Stimulated activated CD4-positive, alpha-beta T cell treated with anti-CD3 and anti-CD28 coated beads, Interleukin-15, amount 100 ng/mL, for 1 hour (primary cell): ENCODE data around the gene HNRNPR.
"Not testable (repeated sequence)": the region's sequence is repeated elsewhere in the genome, so short reads cannot be mapped to it uniquely, and the experiment has no call there.

Experiments used
- DNase-seq, 2 donors: peaks; one replicate each; pipeline ENCODE4 v3.0.0-alpha.2; 2020; ENCODE audit warnings: low read depth in 1 of 2, low spot score in 1 of 2

Gene HNRNPR

DNA sequence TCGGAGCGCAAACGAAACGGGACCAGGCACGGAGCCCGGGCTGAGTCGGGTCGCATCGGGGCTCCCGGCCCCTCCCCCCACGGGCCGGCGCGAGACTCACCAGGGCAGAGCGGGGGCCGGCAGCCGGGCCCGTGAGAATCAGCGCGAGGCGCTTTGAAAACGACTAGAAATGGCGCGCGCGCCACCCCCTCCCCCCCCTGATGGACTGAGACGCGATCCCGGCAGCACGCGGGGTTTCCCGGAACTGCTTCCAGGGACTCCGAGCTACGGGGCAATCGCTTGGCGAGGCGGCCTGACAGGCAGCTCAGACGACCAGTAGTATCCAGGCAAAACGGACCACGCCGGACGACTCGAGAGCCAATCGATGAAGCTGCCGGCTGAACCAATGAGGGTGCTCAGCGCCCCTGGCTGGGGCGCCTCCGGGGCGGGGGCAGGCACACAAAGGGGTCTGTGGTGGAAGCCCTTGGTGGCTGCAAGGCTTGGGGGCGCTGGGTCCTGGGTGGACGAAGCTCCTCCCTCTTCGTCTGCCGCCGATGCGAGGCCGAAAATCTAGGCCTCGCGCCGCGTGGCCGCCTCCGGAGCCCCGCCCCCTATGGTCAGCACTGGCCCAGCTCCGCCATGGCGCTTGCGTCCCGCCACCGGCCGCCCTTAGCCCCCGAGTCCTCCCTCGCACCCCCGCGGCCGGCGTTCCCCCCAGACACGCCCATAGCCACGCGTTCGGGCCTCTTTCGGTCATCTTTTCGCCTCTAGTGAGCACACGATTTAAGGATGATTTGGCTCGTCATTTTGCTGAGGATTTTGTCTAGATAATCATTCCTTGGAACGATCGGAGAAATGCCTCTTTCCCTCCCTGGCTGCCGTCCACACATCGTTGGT is at the start of gene HNRNPR:
HNRNPR (minus strand) TSS at position 174 of the 876 bp plus-strand sequence. CDS start 3,276 bp downstream, outside the sequence.
- DNase-seq = peak; percentile 96 to 98

GRCh38 chr1:23393706-23394105 is 49.6 kb upstream of the HNRNPR start:
- DNase-seq = no peak

GRCh38 chr1:23392125-23392855 is 48.2 kb upstream of the HNRNPR start:
- DNase-seq = no peak

DNA sequence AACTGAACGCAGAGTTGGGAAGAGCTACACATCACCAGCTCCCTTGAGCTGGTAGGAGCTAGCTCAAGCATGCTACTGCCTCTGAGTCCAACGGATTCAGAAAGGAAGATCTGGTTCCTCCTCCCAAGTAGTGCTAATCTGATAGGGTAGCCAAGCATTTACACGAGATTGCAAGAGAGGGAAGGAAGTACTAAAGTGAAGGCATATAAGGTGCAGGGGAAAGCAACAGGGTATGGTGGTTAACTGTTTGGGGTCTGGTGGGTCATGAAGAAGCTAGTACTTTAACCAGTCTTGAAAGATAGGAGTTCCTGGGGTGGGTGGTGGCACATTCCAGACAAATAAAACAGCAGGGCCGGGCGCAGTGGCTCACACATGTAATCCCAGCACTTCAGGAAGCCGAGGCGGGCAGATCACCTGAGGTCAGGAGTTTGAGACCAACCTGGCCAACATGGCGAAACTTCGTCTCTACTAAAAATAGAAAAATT is 45.8 kb upstream of the HNRNPR start:
- DNase-seq = no peak

GRCh38 chr1:23387494-23387893 is 43.4 kb upstream of the HNRNPR start:
- DNase-seq = no peak

GRCh38 chr1:23385119-23385621 is 41.1 kb upstream of the HNRNPR start:
- no peak for DNase-seq

DNA sequence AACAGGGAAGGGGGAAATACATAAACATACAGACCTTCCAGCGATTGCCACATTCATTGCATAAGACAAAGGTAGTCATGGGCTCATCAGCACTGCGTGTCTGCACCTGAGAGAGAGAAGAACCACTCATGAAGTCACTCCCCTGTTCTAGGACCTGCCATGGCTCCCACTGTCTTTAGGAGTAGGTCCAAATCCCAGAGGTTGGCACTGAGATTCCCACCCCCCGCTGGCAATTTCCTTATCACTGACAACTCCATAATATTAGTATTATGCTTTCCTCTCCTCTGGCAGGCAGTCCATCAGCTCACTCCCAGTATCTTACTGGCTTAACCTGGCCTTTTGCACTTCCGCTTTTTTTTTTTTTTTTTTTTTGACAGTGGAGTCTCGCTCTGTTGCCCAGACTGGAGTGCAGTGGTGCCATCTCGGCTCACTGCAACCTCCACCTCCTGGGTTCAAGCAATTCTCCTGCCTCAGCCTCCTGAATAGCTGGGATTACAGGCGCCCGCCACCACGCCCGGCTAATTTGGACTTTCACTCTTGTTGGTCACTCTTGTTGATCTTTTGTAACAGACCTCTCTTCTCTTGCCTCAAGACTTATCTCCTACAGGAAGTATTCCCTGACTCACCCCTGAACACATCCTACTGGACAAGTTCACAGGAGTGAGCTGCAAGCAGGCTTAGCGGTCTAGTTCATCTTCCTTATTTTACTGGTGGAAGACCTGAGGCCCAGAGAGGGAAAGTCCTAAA is 40.4 kb upstream of the HNRNPR start:
- no peak for DNase-seq

GRCh38 chr1:23383577-23384311 is 39.7 kb upstream of the HNRNPR start:
- no peak for DNase-seq

DNA sequence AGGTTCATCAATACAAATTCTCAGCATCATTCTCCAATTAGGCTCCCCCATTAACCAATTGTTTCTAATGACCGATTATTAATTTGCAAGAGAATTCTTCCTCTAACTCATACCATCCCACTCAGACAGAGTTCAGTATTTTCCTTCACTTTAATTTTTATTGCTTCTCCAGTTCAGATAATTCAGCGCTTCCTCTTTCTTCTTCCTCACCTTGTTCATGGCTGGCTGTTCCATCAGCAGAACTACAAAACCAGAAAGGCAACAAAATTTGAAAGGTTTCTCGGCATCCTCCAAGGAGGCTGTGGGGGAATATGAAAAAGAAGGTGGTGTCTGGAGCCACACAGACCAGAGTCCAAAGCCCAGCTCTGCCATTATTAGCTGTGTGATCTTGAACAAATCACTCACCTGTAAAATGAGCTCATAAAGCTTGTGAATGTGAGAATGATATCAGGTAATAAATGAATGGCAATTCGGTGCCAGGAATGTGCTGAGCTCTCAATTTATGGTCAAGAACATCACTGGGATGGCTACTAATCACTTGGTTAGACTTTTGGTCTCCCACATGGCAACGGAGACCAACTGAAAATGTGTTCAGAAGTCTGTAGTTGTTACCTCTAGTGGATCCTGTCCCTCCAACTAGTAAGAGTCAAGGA is 37.3 kb upstream of the HNRNPR start:
- no peak for DNase-seq

- DNase-seq = no peak
These were observed 36.6 kb upstream of the HNRNPR start for GRCh38 chr1:23380719-23381118.

GRCh38 chr1:23380236-23380635 is 36.2 kb upstream of the HNRNPR start:
- not testable (repeated sequence) for DNase-seq

DNA sequence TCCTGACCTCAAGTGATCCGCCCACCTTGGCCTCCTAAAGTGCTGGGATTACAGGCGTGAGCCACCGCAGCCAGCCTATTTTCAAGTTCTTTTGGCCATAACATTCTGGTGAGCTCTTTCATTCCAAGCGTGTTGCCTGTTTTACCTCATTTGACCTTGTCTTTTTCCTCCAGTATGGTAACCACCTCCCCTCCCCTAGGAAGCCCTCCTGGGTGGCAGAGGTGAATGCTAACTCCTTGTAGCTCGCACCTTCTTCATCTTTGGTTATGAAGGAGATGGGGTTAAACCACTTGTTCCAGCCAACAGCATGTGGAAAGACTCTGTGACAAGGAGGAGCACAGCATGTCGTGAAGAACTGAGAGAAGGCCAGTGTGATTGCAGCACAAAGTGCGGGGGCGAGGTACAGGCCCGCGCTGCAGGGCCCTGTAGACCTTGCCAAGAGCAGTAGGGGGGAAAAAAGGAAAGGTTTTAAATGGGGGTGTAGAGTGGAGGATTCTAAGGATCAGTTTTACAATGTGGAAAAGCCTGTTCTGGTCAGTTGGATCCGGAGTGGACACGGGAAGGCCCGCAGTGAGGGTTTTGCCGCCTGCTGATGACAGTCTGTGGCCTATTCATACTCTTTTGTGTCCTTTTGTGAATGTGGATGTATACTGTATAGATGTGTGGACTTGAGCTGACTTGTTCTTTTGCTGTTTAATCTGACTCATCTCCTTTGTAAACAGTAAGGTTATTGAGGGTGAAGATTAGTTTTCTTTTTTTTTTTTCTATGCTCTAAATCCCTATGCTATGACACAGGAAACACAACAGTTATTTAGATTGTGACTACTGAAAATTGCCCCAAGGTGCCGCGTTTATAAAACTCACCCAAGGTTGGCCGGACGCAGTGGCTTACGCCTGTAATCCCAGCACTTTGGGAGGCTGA is 33.1 kb upstream of the HNRNPR start:
- DNase-seq = no peak

DNA sequence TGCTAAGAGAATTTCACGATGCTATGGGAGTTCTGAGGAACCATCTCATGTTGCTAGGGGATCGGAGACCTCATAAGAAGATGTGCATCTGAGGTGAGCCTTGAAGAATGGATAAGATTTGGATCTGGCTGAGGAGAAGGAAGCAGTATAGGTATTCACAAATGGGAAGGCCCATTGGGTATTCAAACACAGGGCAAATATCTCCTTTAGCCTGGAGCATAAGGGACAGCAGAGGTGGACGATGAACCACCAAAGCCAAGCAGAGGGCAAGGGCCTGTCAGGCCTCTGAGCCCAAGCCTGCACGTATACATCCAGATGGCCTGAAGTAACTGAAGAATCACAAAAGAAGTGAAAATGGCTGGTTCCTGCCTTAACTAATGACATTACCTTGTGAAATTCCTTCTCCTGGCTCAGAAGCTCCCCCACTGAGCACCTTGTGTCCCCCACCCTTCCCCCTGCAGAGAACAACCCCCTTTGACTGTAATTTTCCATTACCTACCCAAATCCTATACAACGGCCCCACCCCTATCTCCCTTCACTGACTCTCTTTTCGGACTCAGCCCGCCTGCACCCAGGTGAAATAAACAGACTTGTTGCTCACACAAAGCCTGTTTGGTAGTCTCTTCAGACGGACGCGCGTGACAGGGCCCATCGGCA is 30.1 kb upstream of the HNRNPR start:
- not testable (repeated sequence) for DNase-seq

DNA sequence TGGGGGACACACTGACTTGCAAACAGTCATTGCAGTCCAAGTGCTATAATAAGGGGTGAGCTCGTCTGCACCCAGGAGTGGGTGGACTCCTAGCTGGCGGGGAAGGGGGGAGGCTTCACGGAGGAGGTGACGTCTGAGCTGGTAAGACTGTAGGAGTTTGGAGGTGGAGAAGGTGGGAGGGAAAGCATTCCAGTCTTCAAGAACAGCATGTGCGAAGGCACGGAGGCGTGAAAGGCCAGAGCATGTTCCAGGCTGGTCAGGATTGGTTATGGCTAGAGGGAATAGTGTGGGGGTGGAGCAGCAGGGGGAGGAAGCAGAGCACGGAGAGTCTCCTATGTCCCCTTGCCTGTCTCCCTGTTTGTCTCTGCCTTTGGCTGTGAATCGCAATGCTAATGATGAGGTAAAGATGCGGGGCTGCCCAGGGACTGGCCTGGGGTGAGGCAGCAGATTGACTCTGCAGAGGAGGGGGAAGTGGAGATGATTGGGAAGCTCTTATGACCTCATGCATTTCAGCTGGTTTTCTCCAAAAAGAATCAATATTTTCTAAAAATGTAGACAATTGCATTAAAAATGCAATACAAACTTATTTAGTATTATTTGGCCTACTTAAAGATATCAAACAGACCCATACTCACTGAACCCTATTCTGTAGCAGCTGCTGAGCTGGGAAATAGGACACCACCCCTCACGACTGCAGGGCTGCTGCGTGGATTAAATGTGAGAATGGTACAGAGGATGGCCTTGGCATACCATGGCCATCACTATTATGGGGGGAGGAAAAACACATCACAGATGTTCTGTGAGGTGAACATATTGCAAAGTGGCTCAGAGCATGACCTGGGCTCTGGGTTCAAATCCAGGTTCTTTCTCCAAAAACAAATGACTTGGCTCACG is 28.1 kb upstream of the HNRNPR start:
- no peak for DNase-seq

DNA sequence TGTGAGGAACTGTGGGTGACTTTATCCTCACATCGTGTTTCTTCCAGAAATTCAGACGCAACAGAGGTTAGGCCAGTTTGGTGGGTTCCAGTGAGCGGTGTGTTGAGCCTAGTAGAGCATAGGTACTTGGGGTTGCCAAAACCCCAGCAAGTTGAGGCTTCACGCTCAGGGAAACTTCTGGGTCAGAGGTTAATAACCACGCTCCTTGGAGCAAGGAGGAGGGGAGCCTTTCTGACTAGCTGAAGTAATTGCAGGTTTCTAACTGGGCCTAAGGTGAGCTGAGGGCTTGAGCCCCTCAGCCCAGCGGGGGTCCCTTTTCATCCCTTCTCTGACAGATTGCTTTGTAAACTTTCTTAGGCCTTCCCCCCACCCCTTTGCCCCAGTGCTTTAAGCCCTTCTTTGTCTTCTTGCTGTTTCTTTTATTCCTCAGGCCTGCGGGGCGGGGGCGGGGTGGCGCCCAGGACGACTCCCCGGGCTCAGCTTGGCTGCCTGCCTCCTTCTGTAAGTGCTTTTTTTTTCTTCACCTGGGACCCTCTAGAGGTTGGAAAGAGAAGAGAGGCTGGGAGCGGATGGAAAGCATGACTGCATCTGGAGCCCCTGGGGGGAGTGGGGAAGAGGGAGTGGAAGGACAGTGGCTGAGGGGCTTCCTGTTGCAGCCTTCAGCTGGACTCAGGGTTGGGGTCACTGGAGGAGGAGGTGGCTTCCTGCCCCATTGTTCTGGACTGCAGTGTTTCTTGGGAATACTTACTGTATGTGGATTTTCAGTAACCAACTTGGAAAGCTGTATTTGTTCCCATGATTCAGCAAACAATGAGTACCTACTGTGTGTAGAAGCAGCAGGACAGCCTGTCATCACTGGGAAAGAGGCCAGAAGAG is 26.9 kb upstream of the HNRNPR start:
- DNase-seq = no peak

DNA sequence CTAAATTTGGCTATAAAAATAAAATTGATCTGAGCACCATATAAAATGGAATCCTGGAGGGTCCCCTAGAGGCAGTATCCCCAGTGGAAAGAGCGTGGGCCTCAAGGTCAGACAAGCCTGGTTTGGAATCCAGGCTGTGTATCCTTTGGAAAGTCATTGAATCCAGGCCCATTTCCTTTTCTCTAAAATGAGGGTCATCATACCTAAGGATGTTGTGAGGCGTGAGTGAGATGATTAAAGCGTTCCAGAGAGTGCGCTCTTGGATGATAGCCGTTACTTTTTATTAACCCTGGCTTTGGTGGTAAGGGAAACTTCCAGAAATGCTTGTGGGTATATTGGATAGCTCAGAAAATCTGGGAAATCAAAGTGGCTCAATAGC is 26.2 kb upstream of the HNRNPR start:
- DNase-seq = no peak
